DOHH2 (cell line): ENCODE data around the gene PEMT.

ENCODE experiments used
- H3F3A ChIP-seq: fragments of 200-600 bp; sonication (generic), shearing (Covaris generic); 2 replicates; pipeline ENCODE4 v1.6.0; 2016; ENCODE audit warnings: antibody characterized with exemption, mild to moderate bottlenecking; ENCODE audit not compliant: control insufficient read depth, insufficient read depth
- H3K27ac ChIP-seq: fragments of 200-600 bp; sonication (generic); 2 replicates; pipeline ENCODE4 v1.5.1; 2014; ENCODE audit warnings: low read depth, mild to moderate bottlenecking, low read length, moderate library complexity
- H3K27me3 ChIP-seq: fragments of 200-600 bp; sonication (generic); 2 replicates; pipeline ENCODE4 v1.6.1; 2014; ENCODE audit warnings: mild to moderate bottlenecking, low read length, mixed read lengths; ENCODE audit not compliant: control insufficient read depth
- H3K36me3 ChIP-seq: fragments of 200-600 bp; sonication (generic); 2 replicates; pipeline ENCODE4 v1.6.1; 2014; ENCODE audit warnings: mild to moderate bottlenecking, low read length, moderate library complexity, mixed read lengths; ENCODE audit not compliant: control insufficient read depth
- H3K4me1 ChIP-seq: fragments of 200-600 bp; sonication (generic); 2 replicates; pipeline ENCODE4 v1.6.1; 2014; ENCODE audit warnings: mild to moderate bottlenecking, low read length, mixed read lengths; ENCODE audit not compliant: control insufficient read depth
- H3K4me2 ChIP-seq: fragments of 200-600 bp; sonication (generic); 2 replicates; pipeline ENCODE4 v1.6.0; 2014; ENCODE audit warnings: mild to moderate bottlenecking, low read length, moderate library complexity
- H3K4me3 ChIP-seq: fragments of 200-600 bp; sonication (generic); 2 replicates; pipeline ENCODE4 v1.5.1; 2014; ENCODE audit warnings: mild to moderate bottlenecking, low read length, mixed read lengths
- H3K79me2 ChIP-seq: fragments of 200-600 bp; sonication (generic); 2 replicates; pipeline ENCODE4 v1.6.1; 2014; ENCODE audit warnings: mild to moderate bottlenecking, low read length, mixed read lengths; ENCODE audit not compliant: control insufficient read depth
- H3K9me2 ChIP-seq: fragments of 200-600 bp; sonication (generic); replicated peaks from 2 replicates; pipeline ENCODE4 v1.6.1; 2014; ENCODE audit warnings: mild to moderate bottlenecking, low read length, mixed read lengths; ENCODE audit not compliant: control insufficient read depth
- H3K9me3 ChIP-seq: fragments of 200-600 bp; sonication (generic); 2 replicates; pipeline ENCODE4 v1.6.1; 2014; ENCODE audit warnings: antibody characterized with exemption, low read length, mixed read lengths; ENCODE audit not compliant: control insufficient read depth, insufficient read depth
- H4K20me1 ChIP-seq: fragments of 200-600 bp; sonication (generic); 2 replicates; pipeline ENCODE4 v1.6.0; 2014; ENCODE audit warnings: low read depth, mild to moderate bottlenecking, antibody characterized with exemption, low read length, moderate library complexity; ENCODE audit not compliant: control insufficient read depth, insufficient read depth
- CTCF ChIP-seq: fragments of 200-600 bp; sonication (generic); IDR thresholded peaks from one replicate; pipeline ENCODE4 v1.5.1; 2014; ENCODE audit warnings: antibody characterized with exemption, mild to moderate bottlenecking, low read depth, low read length; ENCODE audit not compliant: poor library complexity, severe bottlenecking
- EZH2phosphoT487 ChIP-seq: fragments of 200-600 bp; sonication (generic); IDR thresholded peaks from 2 replicates; pipeline ENCODE4 v1.6.1; 2017; ENCODE audit warnings: borderline replicate concordance, mild to moderate bottlenecking, antibody characterized with exemption, low read length, moderate library complexity, mixed read lengths

Gene PEMT

GRCh38 chr17:17553217-17554195 is 38.0 kb downstream of the PEMT start:
- Histone ChIP-seq H3K4me2 (no peak overlapping the region), H3K36me3 (no peaks in the 10 kb centered on the region), H3K4me3 (no peak overlapping the region), H3K27me3 (no peaks in the 10 kb centered on the region), H3K27ac (no peak overlapping the region), H3K4me1 (no peaks in the 10 kb centered on the region), H4K20me1 (no peaks in the 10 kb centered on the region), H3K9me2 (no peaks in the 10 kb centered on the region), H3K9me3 (no peaks in the 10 kb centered on the region), H3K79me2 (no peaks in the 10 kb centered on the region), H3F3A (no peaks in the 10 kb centered on the region)
- TF ChIP-seq EZH2phosphoT487 (no peak), CTCF (no peak)

GRCh38 chr17:17552351-17553216 is 38.9 kb downstream of the PEMT start:
- Histone ChIP-seq H3K36me3 (no peaks in the 10 kb centered on the region), H3K27me3 (no peaks in the 10 kb centered on the region), H3K9me3 (no peaks in the 10 kb centered on the region), H3K4me3 (no peak overlapping the region), H3F3A (no peaks in the 10 kb centered on the region), H3K9me2 (no peaks in the 10 kb centered on the region), H3K4me2 (no peak overlapping the region), H3K27ac (no peak overlapping the region), H3K4me1 (no peaks in the 10 kb centered on the region), H3K79me2 (no peaks in the 10 kb centered on the region), H4K20me1 (no peaks in the 10 kb centered on the region)
- no peak for TF ChIP-seq CTCF
- no peak for TF ChIP-seq EZH2phosphoT487

GRCh38 chr17:17551361-17551760 is 40.1 kb downstream of the PEMT start:
- TF ChIP-seq EZH2phosphoT487 (no peak), CTCF (no peak)
- H3F3A ChIP-seq = no peaks in the 10 kb centered on the region
- H3K4me2 ChIP-seq = no peak overlapping the region
- H4K20me1 ChIP-seq = no peaks in the 10 kb centered on the region
- no peaks in the 10 kb centered on the region for H3K79me2 ChIP-seq
- H3K27ac ChIP-seq = no peak overlapping the region
- no peaks in the 10 kb centered on the region for H3K4me1 ChIP-seq
- no peaks in the 10 kb centered on the region for H3K27me3 ChIP-seq
- H3K9me2 ChIP-seq = no peaks in the 10 kb centered on the region
- no peaks in the 10 kb centered on the region for H3K9me3 ChIP-seq
- H3K4me3 ChIP-seq = no peak overlapping the region
- no peaks in the 10 kb centered on the region for H3K36me3 ChIP-seq
